ENCODE measurements around the gene BOC. TPM values are rescaled to one million over a fixed set of nuclear protein-coding genes. Genes with fewer than 3 reads are reported as not detected.

BOC gene
- total and polyA plus RNA-seq, 2 donors (not counting 3 experiments of a cell fraction or from before 2014, with no cell fraction given) = 0.07 TPM; not detected in 1

GRCh38 chr3:113226491-113226890, 15.1 kb downstream of the BOC start:
- dilution Hi-C loops (cut with MboI; ENCODE audit: extremely low pct_ligation_motif_present, low sequenced_read_pairs) (no loop called here), intact Hi-C loops (cut with micrococcal nuclease) (no loop called here)
- no peaks in the 10 kb centered on the region for H3K4me1 ChIP-seq (ENCODE audit: control insufficient read depth, extremely low read depth, insufficient read depth, low read length)
- H2AFZ ChIP-seq (ENCODE audit: low read depth, low read length) = no peak overlapping the region
- no peaks in the 10 kb centered on the region for H3K9me3 ChIP-seq (replicated peaks; ENCODE audit: control insufficient read depth, insufficient read depth, low read length)
- no peak overlapping the region for H3K4me3 ChIP-seq (replicated peaks in 1 of 3; ENCODE audit: insufficient read depth in 1 of 3, low read depth in 1 of 3, low read length in 3 of 3)
- ChIA-PET POLR2A (no interaction called here), CTCF (interaction anchor here (1.5 kb wide), 1 partner anchor 11 kb away, joined by 3 read pairs; no protein-coding TSS in a partner anchor)
- no peak overlapping the region for H3K9ac ChIP-seq (replicated peaks; ENCODE audit: extremely low read depth, insufficient read depth, low read length)
- no peaks in the 10 kb centered on the region for H3K36me3 ChIP-seq (ENCODE audit: control insufficient read depth in 2 of 2, extremely low read depth in 1 of 2, insufficient read depth in 2 of 2, low read length in 2 of 2)
- no peak for TF ChIP-seq CTCF (IDR thresholded peaks at IDR 0.05; ENCODE audit: extremely low read depth in 1 of 2, insufficient read depth in 1 of 2, low read depth in 1 of 2, low read length in 2 of 2)
- no peak for TF ChIP-seq POLR2AphosphoS5 (IDR thresholded peaks at IDR 0.05; ENCODE audit: insufficient read depth, low read depth, low read length)
- no peak for TF ChIP-seq MYC (IDR thresholded peaks at IDR 0.05; ENCODE audit: low read depth, low read length)
- TF ChIP-seq FOS (IDR thresholded peaks at IDR 0.05; ENCODE audit: borderline replicate concordance, insufficient read depth, low read length) = no peak
- no peak for TF ChIP-seq EZH2 (IDR thresholded peaks at IDR 0.05; ENCODE audit: borderline replicate concordance, low read depth, low read length, severe bottlenecking)
- TF ChIP-seq JUN (IDR thresholded peaks at IDR 0.05; ENCODE audit: borderline replicate concordance, insufficient read depth, insufficient read length, low read depth) = no peak
- no peak for TF ChIP-seq POLR2A (IDR thresholded peaks at IDR 0.05; ENCODE audit: low read depth, low read length)
- TF ChIP-seq MAX (IDR thresholded peaks at IDR 0.05; ENCODE audit: insufficient read depth, insufficient read length) = no peak
- H3K27me3 ChIP-seq (ENCODE audit: control insufficient read depth in 2 of 2, insufficient read depth in 2 of 2, low read length in 2 of 2) = peaks cover 4 to 6% of the 10 kb centered on the region in 2 experiments
- H4K20me1 ChIP-seq (replicated peaks; ENCODE audit: control insufficient read depth, extremely low read depth, insufficient read depth, low read length) = no peaks in the 10 kb centered on the region
- H3K4me2 ChIP-seq (ENCODE audit: insufficient read depth, low read length) = no peak overlapping the region
- H3K79me2 ChIP-seq (ENCODE audit: control insufficient read depth, insufficient read depth, low read length) = no peaks in the 10 kb centered on the region
- H3K27ac ChIP-seq (ENCODE audit: insufficient read depth, low read depth, low read length) = no peak overlapping the region
- no peak for DNase-seq (ENCODE audit: low read depth, low spot score)
- FAIRE-seq = no peak
- no peaks in the 10 kb centered on the region for H3K9me1 ChIP-seq (replicated peaks; ENCODE audit: control insufficient read depth, extremely low read depth, insufficient read depth, low read length)
- no TSS peak for BruUV-seq (replicated peaks)

All from endothelial cell of umbilical vein (primary cell).